DMS153 treated with DMSO at 0.1 percent for 48 hours (cell line): ENCODE measurements around the gene CHD2.

Source experiments
- DNase-seq: peaks from one replicate; lab custom pipeline; 2025; ENCODE audit not compliant: unreplicated experiment; lab: John Stamatoyannopoulos, UW

Gene CHD2

DNA sequence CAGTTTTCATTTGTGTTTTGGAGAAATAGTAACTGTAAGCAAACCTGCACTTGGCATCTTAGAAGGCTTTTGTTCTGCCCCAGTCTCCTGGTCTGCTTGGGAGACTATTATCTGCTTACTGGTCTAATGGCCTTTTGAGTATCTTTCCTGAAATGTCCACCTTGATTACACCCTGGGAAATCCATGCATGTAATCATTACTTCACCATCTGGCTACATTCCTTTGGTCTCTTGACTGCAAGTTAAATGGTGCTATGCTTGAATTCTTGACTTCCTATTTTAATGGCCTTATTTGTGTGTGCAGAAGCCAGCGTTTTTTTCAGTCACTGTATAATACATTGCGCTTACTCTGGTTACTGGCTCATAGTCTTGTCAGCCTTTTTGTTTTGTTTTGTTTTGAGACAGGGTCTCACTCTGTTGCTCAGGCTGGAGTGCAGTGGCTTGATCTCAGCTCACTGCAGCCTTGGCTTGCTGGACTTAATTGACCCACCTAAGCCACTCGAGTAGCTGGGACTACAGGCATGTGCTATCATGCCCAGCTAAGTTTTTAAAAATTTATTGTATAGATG lies 30.0 kb downstream of the CHD2 start:
- DNase-seq: no peak

DNA sequence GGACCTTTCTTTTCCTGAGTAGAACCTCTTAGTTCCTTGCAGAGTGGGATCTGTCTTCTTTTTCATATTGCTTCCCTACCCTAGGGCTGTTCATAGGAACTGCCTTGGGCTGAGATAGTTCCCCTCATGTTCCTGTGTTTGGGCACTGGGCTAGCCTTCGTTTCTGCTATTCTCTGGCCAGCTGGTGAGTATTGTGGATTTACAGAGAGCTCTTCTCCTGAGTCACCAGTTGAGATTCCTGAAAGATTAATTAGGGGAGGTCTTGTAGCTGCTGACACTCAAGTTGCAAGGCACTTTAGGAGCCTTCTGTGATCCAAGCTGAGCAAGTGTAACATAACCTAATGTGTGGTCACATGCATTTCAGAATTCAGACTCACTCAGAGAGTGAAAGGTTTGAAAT lies 30.7 kb downstream of the CHD2 start:
- no peak for DNase-seq

- no peak for DNase-seq
These were observed 33.0 kb downstream of the CHD2 start for GRCh38 chr15:92932946-92933649.

- DNase-seq: no peak
These were observed 33.7 kb downstream of the CHD2 start for GRCh38 chr15:92933831-92934230.

DNA sequence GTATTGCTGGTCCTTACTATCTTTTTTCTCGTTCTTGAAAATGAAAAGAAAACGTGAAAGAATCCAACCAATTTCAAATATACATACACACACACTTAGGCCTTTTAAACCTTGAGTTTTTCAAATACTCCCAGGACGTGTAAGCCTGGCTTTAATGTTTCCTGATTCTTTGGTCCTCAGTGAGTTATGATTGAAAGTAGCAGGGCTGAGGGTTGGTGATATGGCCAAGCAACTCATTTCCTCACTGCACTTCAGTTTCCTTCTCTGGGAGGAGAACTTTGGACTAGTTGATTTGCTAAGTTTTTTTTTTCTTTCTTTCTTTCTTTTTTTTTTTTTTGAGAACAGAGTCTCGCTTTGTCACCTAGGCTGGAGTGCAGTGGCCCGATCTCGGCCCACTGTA lies 34.6 kb downstream of the CHD2 start:
- no peak for DNase-seq

GRCh38 chr15:92936138-92936537 lies 36.0 kb downstream of the CHD2 start:
- no peak for DNase-seq

- DNase-seq: no peak
These were observed 36.6 kb downstream of the CHD2 start for GRCh38 chr15:92936693-92937092.

GRCh38 chr15:92937901-92938300 lies 37.8 kb downstream of the CHD2 start:
- no peak for DNase-seq

DNA sequence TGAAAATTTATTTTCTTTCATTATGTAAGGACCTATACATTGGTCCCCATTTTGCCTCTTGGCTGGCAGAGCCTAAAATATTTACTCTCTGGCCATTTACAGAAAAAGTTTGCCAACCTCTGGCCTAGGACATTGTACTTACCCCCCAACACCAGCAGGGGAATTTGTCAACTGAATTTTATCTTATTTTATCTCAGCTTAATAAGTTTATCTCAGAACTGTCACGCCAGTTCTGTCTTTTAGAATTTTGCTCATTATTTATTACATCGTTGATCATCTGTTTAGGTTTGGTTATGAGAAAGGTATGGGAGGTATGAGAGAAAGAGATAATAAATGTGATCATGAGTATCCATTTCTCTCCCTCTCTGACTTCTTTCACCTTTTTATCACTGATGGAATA lies 38.3 kb downstream of the CHD2 start:
- no peak for DNase-seq

DNA sequence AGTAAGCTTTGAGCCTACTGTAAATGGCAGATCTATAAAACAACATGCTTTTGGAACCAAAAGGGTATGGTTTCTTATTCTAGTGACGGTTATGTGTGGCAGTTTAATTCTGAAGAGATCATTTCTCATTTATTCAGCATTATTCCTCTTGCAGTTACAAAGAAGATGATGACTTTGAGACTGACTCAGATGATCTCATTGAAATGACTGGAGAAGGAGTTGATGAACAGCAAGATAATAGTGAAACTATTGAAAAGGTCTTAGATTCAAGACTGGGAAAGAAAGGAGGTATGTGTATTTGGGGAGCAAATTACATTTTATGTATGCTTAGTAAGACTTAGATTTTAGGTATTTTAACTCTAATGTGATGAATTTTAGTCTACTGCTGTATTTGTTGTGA lies 41.5 kb downstream of the CHD2 start:
- no peak for DNase-seq

DNA sequence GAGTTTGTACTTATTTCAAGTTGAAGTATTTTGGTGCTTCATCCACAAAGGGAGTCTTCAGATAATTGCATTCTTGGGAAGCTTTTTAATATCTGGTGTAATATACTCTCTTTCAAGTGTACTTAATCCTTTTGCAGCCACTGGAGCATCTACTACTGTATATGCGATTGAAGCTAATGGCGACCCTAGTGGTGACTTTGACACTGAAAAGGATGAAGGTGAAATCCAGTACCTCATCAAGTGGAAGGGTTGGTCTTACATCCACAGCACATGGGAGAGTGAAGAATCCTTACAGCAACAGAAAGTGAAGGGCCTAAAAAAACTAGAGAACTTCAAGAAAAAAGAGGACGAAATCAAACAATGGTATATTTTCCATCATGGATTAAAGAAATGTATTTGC lies 42.6 kb downstream of the CHD2 start:
- DNase-seq: no peak

- no peak for DNase-seq
These were observed 43.5 kb downstream of the CHD2 start for GRCh38 chr15:92943581-92943980.

- DNase-seq: no peak
These were observed 44.9 kb downstream of the CHD2 start for GRCh38 chr15:92944946-92945521.

- no peak for DNase-seq
These were observed 47.1 kb downstream of the CHD2 start for GRCh38 chr15:92947071-92947730.

DNA sequence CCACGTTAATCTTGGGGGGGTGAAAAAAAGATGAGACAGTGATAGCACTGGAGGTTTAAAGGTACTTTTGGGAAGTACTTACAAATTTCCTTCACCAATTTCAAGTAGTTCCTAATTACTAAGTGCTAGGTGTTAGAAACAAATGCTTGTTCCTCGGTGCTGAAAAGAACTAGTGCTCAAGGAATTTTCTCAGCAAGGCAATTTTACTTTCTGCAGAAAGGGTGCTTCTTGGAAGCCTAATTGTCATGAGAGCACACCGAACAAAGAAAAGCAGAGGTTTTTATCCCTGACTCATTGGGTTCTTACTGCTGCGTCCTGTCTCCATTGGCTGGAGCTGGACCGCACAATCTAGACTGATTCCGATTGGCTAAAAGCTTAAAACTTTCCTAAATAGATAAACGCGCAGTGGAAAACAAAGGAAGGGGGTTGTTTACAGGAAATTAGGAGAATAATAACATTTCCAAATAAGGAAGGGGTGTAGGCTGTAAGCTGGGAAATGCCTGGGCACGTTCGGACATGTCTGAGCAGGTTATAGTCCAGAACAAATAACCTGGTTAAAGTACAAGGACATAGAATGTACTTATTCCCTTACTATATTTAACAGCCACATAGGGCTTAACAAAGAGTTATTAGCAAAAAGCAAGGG lies 49.6 kb downstream of the CHD2 start:
- DNase-seq: no peak

DNA sequence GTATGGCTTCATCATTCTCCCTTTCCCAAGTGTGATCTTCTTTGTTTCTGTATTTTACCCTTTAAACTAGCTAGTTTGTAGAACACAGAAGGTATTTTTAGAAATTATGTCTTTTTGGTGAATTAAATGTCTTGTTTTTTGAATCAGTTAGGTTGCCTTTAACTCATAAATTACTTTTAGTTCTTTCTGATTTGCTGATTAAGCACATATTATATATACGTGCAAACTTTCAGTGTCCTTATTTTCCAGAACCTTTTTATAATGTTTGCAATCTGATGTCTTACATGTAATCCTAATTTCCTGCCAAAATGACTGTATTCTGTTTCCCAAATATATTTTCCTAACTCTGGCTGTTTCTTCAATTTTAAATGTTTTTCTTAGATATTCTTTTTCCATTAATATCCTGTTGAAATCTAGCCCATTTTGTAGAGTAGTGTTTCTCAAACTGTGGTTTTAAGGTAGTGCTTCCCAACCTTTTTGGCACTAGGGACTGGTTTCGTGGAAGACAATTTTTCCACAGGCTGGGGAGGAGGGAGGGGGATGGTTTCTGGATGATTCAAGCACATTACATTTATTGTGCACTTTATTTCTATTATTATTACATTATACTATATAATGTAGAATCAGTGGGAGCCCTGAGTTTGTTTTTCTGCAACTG lies 51.8 kb downstream of the CHD2 start:
- DNase-seq: no peak

GRCh38 chr15:92952458-92952850 lies 52.3 kb downstream of the CHD2 start:
- no peak for DNase-seq

- no peak for DNase-seq
These were observed 53.4 kb downstream of the CHD2 start for GRCh38 chr15:92953566-92953965.

DNA sequence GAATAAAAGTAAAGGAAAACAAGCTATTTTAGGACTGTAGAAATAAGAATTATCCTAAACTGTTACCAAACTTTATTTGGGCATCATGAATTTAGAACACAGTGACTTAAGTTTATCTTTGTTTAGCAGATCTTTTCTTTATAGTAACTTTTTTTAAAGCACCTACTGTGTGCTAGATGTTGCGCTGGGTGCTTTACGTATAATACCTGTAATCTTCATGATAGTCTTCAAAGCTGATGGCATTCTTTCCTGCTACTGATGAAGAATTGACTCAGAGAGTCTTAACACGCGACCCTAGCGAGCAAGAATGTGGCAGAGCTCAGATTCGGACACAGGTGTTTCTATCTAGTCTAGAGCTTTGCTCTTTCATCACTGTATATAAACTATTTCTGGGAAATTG lies 53.9 kb downstream of the CHD2 start:
- DNase-seq: no peak

- no peak for DNase-seq
These were observed 54.5 kb downstream of the CHD2 start for GRCh38 chr15:92954578-92954977.

- no peak for DNase-seq
These were observed 55.6 kb downstream of the CHD2 start for GRCh38 chr15:92955706-92956105.
